GM20431 (cell line): ENCODE measurements around the gene SLC35E4.

Source experiments
- in situ Hi-C: fragments of 300-500 bp; cut with MseI, MboI; formaldehyde crosslinking; loops from one replicate; pipeline ENCODE4 v1.15.0; 2020; ENCODE audit warnings: low sequenced_read_pairs; ENCODE audit not compliant: unreplicated experiment

The SLC35E4 gene

GRCh38 chr22:30643055-30643875 lies 7.7 kb downstream of the SLC35E4 start:
- in situ Hi-C loops = loop anchor here (25.0 kb wide), 1 partner anchor 244 kb away; no protein-coding TSS in a partner anchor

- in situ Hi-C loops = loop anchor here (25.0 kb wide), 1 partner anchor 241 kb away; no protein-coding TSS in a partner anchor
Measured at GRCh38 chr22:30646518-30647160, 11.1 kb downstream of the SLC35E4 start.

GRCh38 chr22:30647536-30647935 lies 12.0 kb downstream of the SLC35E4 start:
- in situ Hi-C loops = loop anchor here (25.0 kb wide), 1 partner anchor 240 kb away; no protein-coding TSS in a partner anchor

GRCh38 chr22:30648825-30649224 lies 13.2 kb downstream of the SLC35E4 start:
- in situ Hi-C loops = loop anchor here (25.0 kb wide), 1 partner anchor 238 kb away; no protein-coding TSS in a partner anchor

GRCh38 chr22:30649430-30650007 lies 13.9 kb downstream of the SLC35E4 start:
- in situ Hi-C loops = loop anchor here (25.0 kb wide), 1 partner anchor 238 kb away; no protein-coding TSS in a partner anchor

- in situ Hi-C loops = no loop called here
Measured at GRCh38 chr22:30650508-30651116, 15.0 kb downstream of the SLC35E4 start.

GRCh38 chr22:30652852-30653251 lies 17.3 kb downstream of the SLC35E4 start:
- in situ Hi-C loops = no loop called here

- in situ Hi-C loops = no loop called here
Measured at GRCh38 chr22:30654361-30654760, 18.8 kb downstream of the SLC35E4 start.

GRCh38 chr22:30655532-30655931 lies 20.0 kb downstream of the SLC35E4 start:
- in situ Hi-C loops = no loop called here

GRCh38 chr22:30662040-30662439 lies 26.5 kb downstream of the SLC35E4 start:
- in situ Hi-C loops = no loop called here

GRCh38 chr22:30664798-30665197 lies 29.2 kb downstream of the SLC35E4 start:
- in situ Hi-C loops = no loop called here

- in situ Hi-C loops = no loop called here
Measured at GRCh38 chr22:30665266-30665665, 29.7 kb downstream of the SLC35E4 start.

- in situ Hi-C loops = no loop called here
Measured at GRCh38 chr22:30665786-30666185, 30.2 kb downstream of the SLC35E4 start.

GRCh38 chr22:30667107-30667493 lies 31.5 kb downstream of the SLC35E4 start:
- in situ Hi-C loops = no loop called here

- in situ Hi-C loops = no loop called here
Measured at GRCh38 chr22:30667494-30668385, 32.2 kb downstream of the SLC35E4 start, which contains the start of gene DUSP18. DUSP18 (minus strand) TSS chr22:30667875; CDS start chr22:30664003, 3,872 bp downstream.

GRCh38 chr22:30668386-30668710 lies 32.8 kb downstream of the SLC35E4 start:
- in situ Hi-C loops = no loop called here

GRCh38 chr22:30671071-30671470 lies 35.5 kb downstream of the SLC35E4 start:
- in situ Hi-C loops = no loop called here

- in situ Hi-C loops = no loop called here
Measured at GRCh38 chr22:30673136-30673535, 37.6 kb downstream of the SLC35E4 start.

GRCh38 chr22:30674482-30674881 lies 38.9 kb downstream of the SLC35E4 start:
- in situ Hi-C loops = no loop called here
